ENCODE measurements around the gene ERICH6B.

Gene ERICH6B

GRCh38 chr13:45584816-45585215 is 30.7 kb downstream of the ERICH6B start:
- Mint-ChIP-seq H3K36me3 (ENCODE audit: low read depth) (no peaks in the 10 kb centered on the region), H3K27me3 (ENCODE audit: low read depth) (peaks cover 12% of the 10 kb centered on the region), H3K4me3 (no peak overlapping the region), H3K9me3 (peaks cover 3% of the 10 kb centered on the region), H3K27ac (no peak overlapping the region), H3K4me1 (no peaks in the 10 kb centered on the region)
- TF ChIP-seq CTCF (IDR thresholded peaks at IDR 0.05; ENCODE audit: unreplicated experiment in 3 of 3) = no peak

- no peak for TF ChIP-seq CTCF (IDR thresholded peaks at IDR 0.05; ENCODE audit: unreplicated experiment in 3 of 3)
- no peak overlapping the region for H3K4me3 Mint-ChIP-seq
- H3K27ac Mint-ChIP-seq = no peak overlapping the region
- peaks cover 3% of the 10 kb centered on the region for H3K9me3 Mint-ChIP-seq
- peaks cover 18% of the 10 kb centered on the region for H3K27me3 Mint-ChIP-seq (ENCODE audit: low read depth)
- H3K4me1 Mint-ChIP-seq = no peaks in the 10 kb centered on the region
- H3K36me3 Mint-ChIP-seq (ENCODE audit: low read depth) = no peaks in the 10 kb centered on the region
These were observed 33.0 kb downstream of the ERICH6B start for GRCh38 chr13:45582408-45583076.

- Mint-ChIP-seq H3K27ac (no peak overlapping the region), H3K27me3 (ENCODE audit: low read depth) (peaks cover 25% of the 10 kb centered on the region), H3K4me1 (no peaks in the 10 kb centered on the region), H3K36me3 (ENCODE audit: low read depth) (no peaks in the 10 kb centered on the region), H3K4me3 (no peak overlapping the region), H3K9me3 (no peaks in the 10 kb centered on the region)
- no peak for TF ChIP-seq CTCF (IDR thresholded peaks at IDR 0.05; ENCODE audit: unreplicated experiment in 3 of 3)
These were observed 39.1 kb downstream of the ERICH6B start for GRCh38 chr13:45576466-45576865.

GRCh38 chr13:45575830-45576180 is 39.7 kb downstream of the ERICH6B start:
- Mint-ChIP-seq H3K4me3 (no peak overlapping the region), H3K9me3 (no peaks in the 10 kb centered on the region)

GRCh38 chr13:45575146-45575829 is 40.3 kb downstream of the ERICH6B start:
- Mint-ChIP-seq H3K27ac (no peak overlapping the region), H3K4me3 (no peak overlapping the region), H3K9me3 (no peaks in the 10 kb centered on the region), H3K36me3 (ENCODE audit: low read depth) (no peaks in the 10 kb centered on the region), H3K4me1 (no peaks in the 10 kb centered on the region), H3K27me3 (ENCODE audit: low read depth) (peaks cover 31% of the 10 kb centered on the region)
- no peak for TF ChIP-seq CTCF (IDR thresholded peaks at IDR 0.05; ENCODE audit: unreplicated experiment in 3 of 3)

More at GRCh38 chr13:45575830-45576180, 39.7 kb downstream of the ERICH6B start:
- TF ChIP-seq CTCF (IDR thresholded peaks at IDR 0.05; ENCODE audit: unreplicated experiment in 3 of 3) = no peak
- no peaks in the 10 kb centered on the region for H3K4me1 Mint-ChIP-seq
- no peaks in the 10 kb centered on the region for H3K36me3 Mint-ChIP-seq (ENCODE audit: low read depth)
- no peak overlapping the region for H3K27ac Mint-ChIP-seq
- H3K27me3 Mint-ChIP-seq (ENCODE audit: low read depth) = peaks cover 28% of the 10 kb centered on the region

- peaks cover 6% of the 10 kb centered on the region for H3K9me3 Mint-ChIP-seq
- no peak overlapping the region for H3K4me3 Mint-ChIP-seq
- H3K4me1 Mint-ChIP-seq = no peaks in the 10 kb centered on the region
- H3K36me3 Mint-ChIP-seq (ENCODE audit: low read depth) = no peaks in the 10 kb centered on the region
- H3K27ac Mint-ChIP-seq = no peak overlapping the region
- H3K27me3 Mint-ChIP-seq (ENCODE audit: low read depth) = peaks cover 6% of the 10 kb centered on the region
- no peak for TF ChIP-seq CTCF (IDR thresholded peaks at IDR 0.05; ENCODE audit: unreplicated experiment in 3 of 3)
These were observed 50.2 kb downstream of the ERICH6B start for GRCh38 chr13:45565331-45565730.

Data from nephron (organoid).